Smooth muscle cell (in vitro differentiated cells): ENCODE data around the gene KAZN. TPM values are rescaled to one million over a fixed set of nuclear protein-coding genes. Genes with fewer than 3 reads are reported as not detected.

Experiments
- DNase-seq: peaks from one replicate; lab custom pipeline; 2025; ENCODE audit not compliant: unreplicated experiment; lab: John Stamatoyannopoulos, UW
- H2AFZ ChIP-seq: fragments of 200-600 bp; sonication (generic); 2 replicates; pipeline ENCODE4 v1.6.0; 2016; ENCODE audit warnings: antibody characterized with exemption, low read depth, mild to moderate bottlenecking
- H3F3A ChIP-seq: fragments of 200-600 bp; sonication (generic); 2 replicates; pipeline ENCODE4 v1.6.0; 2017; ENCODE audit warnings: antibody characterized with exemption, low read depth
- H3K27ac ChIP-seq: fragments of 200-600 bp; sonication (generic); 2 replicates; pipeline ENCODE4 v1.5.1; 2016; ENCODE audit warnings: low read depth, mild to moderate bottlenecking
- H3K27me3 ChIP-seq: fragments of 200-600 bp; sonication (generic); 2 replicates; pipeline ENCODE4 v1.6.1; 2016; ENCODE audit warnings: low read depth, mild to moderate bottlenecking
- H3K36me3 ChIP-seq: fragments of 200-600 bp; sonication (generic); 2 replicates; pipeline ENCODE4 v1.5.1; 2016; ENCODE audit warnings: low read depth
- H3K4me1 ChIP-seq: fragments of 200-600 bp; sonication (generic); 2 replicates; pipeline ENCODE4 v1.5.1; 2016; ENCODE audit warnings: low read depth
- H3K4me2 ChIP-seq: fragments of 200-600 bp; sonication (generic); 2 replicates; pipeline ENCODE4 v1.6.0; 2016; ENCODE audit warnings: mild to moderate bottlenecking
- H3K4me3 ChIP-seq: fragments of 200-600 bp; sonication (generic); 2 replicates; pipeline ENCODE4 v1.5.1; 2016; ENCODE audit warnings: mild to moderate bottlenecking
- H3K79me2 ChIP-seq: fragments of 200-600 bp; sonication (generic); 2 replicates; pipeline ENCODE4 v1.6.0; 2016; ENCODE audit warnings: low read depth, mild to moderate bottlenecking
- H3K9ac ChIP-seq: fragments of 200-600 bp; sonication (generic); 2 replicates; pipeline ENCODE4 v1.6.0; 2016; ENCODE audit warnings: low read depth
- H3K9me3 ChIP-seq: fragments of 200-600 bp; sonication (generic); replicated peaks from 2 replicates; pipeline ENCODE4 v1.5.1; 2016; ENCODE audit warnings: low read depth
- H4K20me1 ChIP-seq: fragments of 200-600 bp; sonication (generic); 2 replicates; pipeline ENCODE4 v1.6.0; 2016; ENCODE audit warnings: low read depth
- WGBS: methylation state at CpG from one replicate; pipeline ENCODE4 v1.1.7; 2016; ENCODE audit warnings: low lambda C conversion rate; 5-methylcytosine and 5-hydroxymethylcytosine counted together
- polyA plus RNA-seq: library from polyadenylated mRNA; unstranded; fragments of >200 nt; fragmentation: Nextera tagmentation; extraction: Ambion mirVana; gene quantifications from 2 replicates; pipeline ENCODE4 v1.2.1, GENCODE V29; 2016
- total RNA-seq: library from RNA; depleted of rRNA; stranded (reverse); fragments of >200 nt; gene quantifications from 2 replicates; pipeline ENCODE4 v1.2.3, GENCODE V29; 2014
- TF ChIP-seq, protein P1 (sequence below): fragments of 200-600 bp; sonication (generic); IDR thresholded peaks from 2 replicates; pipeline ENCODE4 v1.5.1; 2017; ENCODE audit warnings: borderline replicate concordance, mild to moderate bottlenecking, antibody characterized with exemption; ENCODE audit not compliant: insufficient read depth, poor library complexity, severe bottlenecking

KAZN gene
- total and polyA plus RNA-seq, 2 experiments from 2014 or later, result 6.3 to 8.2 TPM

DNA sequence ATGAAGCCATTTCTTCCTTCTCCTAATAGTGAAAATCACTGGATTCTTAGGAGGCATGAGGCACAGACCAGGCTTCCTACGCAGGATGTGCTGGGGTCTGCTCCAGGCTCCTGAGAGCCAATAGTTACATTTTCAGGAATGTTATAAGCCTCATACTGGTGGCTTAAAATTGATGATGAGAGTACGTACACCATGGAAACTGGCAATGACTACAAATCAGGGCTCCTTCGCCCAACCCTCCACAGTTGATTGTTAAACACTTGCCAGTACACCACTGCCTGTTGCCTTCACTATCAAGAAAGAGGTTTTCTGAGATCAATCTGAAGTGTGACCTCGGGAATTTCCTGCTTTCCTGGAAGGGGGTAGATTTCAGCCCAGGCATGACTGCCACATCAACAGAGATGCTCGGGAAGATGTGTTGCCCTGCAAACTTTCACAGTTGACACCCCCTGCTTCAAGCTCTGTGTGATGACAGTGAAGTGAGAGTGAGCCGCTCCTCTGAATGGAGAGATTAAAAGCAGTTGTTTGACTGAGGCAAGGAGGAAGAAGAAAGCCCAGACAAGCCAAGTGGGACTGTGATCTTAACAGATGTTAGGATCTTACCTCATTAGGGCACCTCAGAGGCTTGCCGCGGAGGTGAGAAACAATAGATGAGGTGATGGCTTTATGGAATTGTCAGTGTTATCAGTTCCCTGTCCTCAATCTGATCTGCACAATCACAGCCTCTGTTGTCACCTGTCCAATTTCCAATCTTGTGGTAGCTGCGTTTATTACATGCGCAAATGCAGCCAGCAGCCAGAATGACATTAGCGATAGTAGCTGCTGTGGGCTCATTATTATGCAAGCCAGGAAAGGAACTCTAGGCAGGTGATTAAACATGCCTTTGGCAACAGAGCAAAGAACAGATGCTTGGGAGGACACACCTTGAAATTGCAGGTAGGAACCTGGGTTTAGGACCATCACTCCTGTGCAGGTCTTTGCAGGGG is 277.3 kb downstream of the KAZN start:
- Histone ChIP-seq H3K4me2 (no peak overlapping the region), H3K9me3 (no peaks in the 10 kb centered on the region), H3F3A (no peaks in the 10 kb centered on the region), H3K9ac (no peak overlapping the region), H3K4me3 (no peak overlapping the region), H4K20me1 (no peaks in the 10 kb centered on the region), H3K36me3 (no peaks in the 10 kb centered on the region), H3K27ac (no peak overlapping the region), H3K4me1 (peaks cover 5% of the 10 kb centered on the region), H3K79me2 (no peaks in the 10 kb centered on the region), H2AFZ (no peak overlapping the region), H3K27me3 (peaks cover 6% of the 10 kb centered on the region)
- TF ChIP-seq, protein P1, sequence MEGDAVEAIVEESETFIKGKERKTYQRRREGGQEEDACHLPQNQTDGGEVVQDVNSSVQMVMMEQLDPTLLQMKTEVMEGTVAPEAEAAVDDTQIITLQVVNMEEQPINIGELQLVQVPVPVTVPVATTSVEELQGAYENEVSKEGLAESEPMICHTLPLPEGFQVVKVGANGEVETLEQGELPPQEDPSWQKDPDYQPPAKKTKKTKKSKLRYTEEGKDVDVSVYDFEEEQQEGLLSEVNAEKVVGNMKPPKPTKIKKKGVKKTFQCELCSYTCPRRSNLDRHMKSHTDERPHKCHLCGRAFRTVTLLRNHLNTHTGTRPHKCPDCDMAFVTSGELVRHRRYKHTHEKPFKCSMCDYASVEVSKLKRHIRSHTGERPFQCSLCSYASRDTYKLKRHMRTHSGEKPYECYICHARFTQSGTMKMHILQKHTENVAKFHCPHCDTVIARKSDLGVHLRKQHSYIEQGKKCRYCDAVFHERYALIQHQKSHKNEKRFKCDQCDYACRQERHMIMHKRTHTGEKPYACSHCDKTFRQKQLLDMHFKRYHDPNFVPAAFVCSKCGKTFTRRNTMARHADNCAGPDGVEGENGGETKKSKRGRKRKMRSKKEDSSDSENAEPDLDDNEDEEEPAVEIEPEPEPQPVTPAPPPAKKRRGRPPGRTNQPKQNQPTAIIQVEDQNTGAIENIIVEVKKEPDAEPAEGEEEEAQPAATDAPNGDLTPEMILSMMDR, result no peak
- no peak for DNase-seq
- 55% methylated on average over 11 of the region's 11 CpGs for whole genome bisulfite sequencing

DNA sequence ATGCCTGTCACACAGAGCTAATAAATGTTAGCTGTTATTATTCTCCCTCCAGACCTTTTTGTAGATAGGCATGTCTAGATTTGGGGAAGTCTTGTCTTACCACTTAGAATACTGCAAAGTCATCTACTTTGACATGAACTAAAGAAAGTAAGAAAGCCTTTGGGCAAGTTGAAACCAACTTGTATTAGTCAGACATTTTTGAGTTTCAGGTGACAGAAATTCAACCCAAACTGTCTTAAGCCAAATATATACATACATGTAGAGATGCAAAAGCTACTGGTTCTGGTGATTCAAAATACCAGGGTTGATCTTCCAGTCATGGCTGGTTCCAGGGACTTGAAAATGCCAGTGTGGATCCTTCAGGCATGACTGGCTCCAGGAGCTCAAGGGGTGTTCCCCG is 278.3 kb downstream of the KAZN start:
- H3K9me3 ChIP-seq, result no peaks in the 10 kb centered on the region
- H3K79me2 ChIP-seq, result no peaks in the 10 kb centered on the region
- no peak overlapping the region for H2AFZ ChIP-seq
- peaks cover 6% of the 10 kb centered on the region for H3K27me3 ChIP-seq
- peaks cover 5% of the 10 kb centered on the region for H3K4me1 ChIP-seq
- TF ChIP-seq, protein P1, result no peak
- no peak overlapping the region for H3K4me3 ChIP-seq
- H3K36me3 ChIP-seq, result no peaks in the 10 kb centered on the region
- H3K4me2 ChIP-seq, result no peak overlapping the region
- peak overlapping the region; percentile 62 for H3K27ac ChIP-seq
- H3F3A ChIP-seq, result no peaks in the 10 kb centered on the region
- no peaks in the 10 kb centered on the region for H4K20me1 ChIP-seq
- DNase-seq, result no peak
- H3K9ac ChIP-seq, result peak overlapping the region; percentile 8
- WGBS, result 100% methylated on average over 1 of the region's 1 CpG

DNA sequence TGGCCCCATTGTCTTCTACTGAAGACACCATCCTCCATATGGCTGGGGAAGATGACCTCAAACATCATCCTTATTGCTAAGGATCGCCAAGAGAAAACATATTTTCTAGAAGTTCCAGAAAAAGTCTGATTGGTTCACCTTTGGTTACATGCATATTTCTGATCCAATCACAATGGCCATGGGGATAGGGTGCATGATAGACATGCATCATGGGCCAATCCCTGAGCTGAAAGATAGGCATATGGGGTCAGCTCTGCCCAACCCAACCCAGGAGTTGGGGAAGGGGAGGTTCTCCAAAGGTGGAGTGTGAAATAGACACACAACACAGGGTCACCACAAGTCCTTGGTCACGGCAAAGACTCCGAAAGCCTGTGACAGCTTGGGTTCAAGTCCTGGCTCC is 278.7 kb downstream of the KAZN start:
- Histone ChIP-seq H3F3A (no peaks in the 10 kb centered on the region), H3K4me2 (no peak overlapping the region), H3K9ac (peak overlapping the region; percentile 8), H3K79me2 (no peaks in the 10 kb centered on the region), H3K4me1 (peaks cover 5% of the 10 kb centered on the region), H4K20me1 (no peaks in the 10 kb centered on the region), H3K36me3 (no peaks in the 10 kb centered on the region), H3K4me3 (no peak overlapping the region), H3K27ac (peak overlapping the region; percentile 62), H3K27me3 (peaks cover 6% of the 10 kb centered on the region), H2AFZ (no peak overlapping the region), H3K9me3 (no peaks in the 10 kb centered on the region)
- no peak for DNase-seq
- TF ChIP-seq, protein P1, result no peak
- 100% methylated on average over 3 of the region's 3 CpGs for WGBS
